ENCODE results near the gene ATXN7L1. TPM values are rescaled to one million over a fixed set of nuclear protein-coding genes. Genes with fewer than 3 reads are reported as not detected.

Gene ATXN7L1
- total RNA-seq, 3 donors from 2014 or later = 19.7 to 29.5 (median 26.0) TPM

GRCh38 chr7:105808703-105809590, 67.5 kb downstream of the ATXN7L1 start:
- Histone ChIP-seq H3K4me1 (ENCODE audit: low read depth) (peaks cover 6% of the 10 kb centered on the region), H3K9me3 (no peaks in the 10 kb centered on the region), H3K36me3 (ENCODE audit: low read depth) (no peaks in the 10 kb centered on the region), H3K4me3 (no peak overlapping the region)
- intact Hi-C loops (cut with DNase I, micrococcal nuclease) = no loop called here
- TF ChIP-seq CTCF (IDR thresholded peaks at IDR 0.05) = no peak
- peak; percentile 94 for ATAC-seq
- peak; percentile 50 to 69 (median 65) for DNase-seq

DNA sequence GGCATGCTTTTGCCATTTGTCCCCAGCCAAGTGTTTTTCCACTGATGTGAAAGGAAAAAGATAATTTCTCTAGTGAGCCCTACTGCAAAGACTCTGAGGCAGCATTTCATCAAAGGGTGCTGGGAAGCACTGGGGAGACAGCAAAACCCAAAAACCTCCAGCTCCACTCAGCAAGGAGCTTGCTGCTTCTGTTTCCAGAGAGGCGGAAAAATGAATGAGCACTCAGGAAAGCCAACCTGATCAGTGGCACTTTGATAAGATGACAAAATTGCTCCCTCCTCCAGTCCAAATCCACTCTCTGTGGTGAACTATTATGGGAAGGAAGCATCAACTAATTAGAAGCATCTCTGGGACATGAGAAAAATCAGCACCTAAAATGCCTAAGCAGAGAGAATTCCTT, 68.2 kb downstream of the ATXN7L1 start:
- intact Hi-C loops (cut with DNase I, micrococcal nuclease) = no loop called here

DNA sequence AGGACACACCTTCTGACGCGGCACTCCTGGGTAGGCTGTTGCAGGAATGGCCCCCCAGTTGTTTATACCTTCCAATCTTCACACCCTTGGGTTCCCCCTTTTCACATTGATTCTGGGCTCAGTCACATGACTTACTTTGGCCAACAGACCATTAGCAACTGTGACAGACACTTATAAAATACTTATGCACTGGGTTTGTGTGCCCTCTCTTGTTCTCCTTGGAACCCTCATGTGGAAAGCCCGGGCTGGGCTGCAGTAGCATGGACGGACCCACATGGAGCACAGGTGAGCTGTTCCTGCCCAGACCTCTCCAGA, 69.0 kb downstream of the ATXN7L1 start:
- Histone ChIP-seq H3K9me3 (no peaks in the 10 kb centered on the region), H3K4me3 (no peak overlapping the region), H3K4me1 (ENCODE audit: low read depth) (peaks cover 6% of the 10 kb centered on the region), H3K36me3 (ENCODE audit: low read depth) (no peaks in the 10 kb centered on the region)
- TF ChIP-seq CTCF (IDR thresholded peaks at IDR 0.05) = no peak
- intact Hi-C loops (cut with DNase I, micrococcal nuclease) = no loop called here
- ATAC-seq (no peak), DNase-seq (no peak)

More for the DNA sequence above, 68.2 kb downstream of the ATXN7L1 start:
- DNase-seq (no peak), ATAC-seq (no peak)
- H3K4me1 ChIP-seq (ENCODE audit: low read depth) = peaks cover 6% of the 10 kb centered on the region
- no peaks in the 10 kb centered on the region for H3K36me3 ChIP-seq (ENCODE audit: low read depth)
- no peak for TF ChIP-seq CTCF (IDR thresholded peaks at IDR 0.05)
- no peak overlapping the region for H3K4me3 ChIP-seq
- H3K9me3 ChIP-seq = no peaks in the 10 kb centered on the region

GRCh38 chr7:105806592-105807447, 69.6 kb downstream of the ATXN7L1 start:
- Histone ChIP-seq H3K36me3 (ENCODE audit: low read depth) (no peaks in the 10 kb centered on the region), H3K9me3 (no peaks in the 10 kb centered on the region), H3K4me1 (ENCODE audit: low read depth) (peaks cover 6% of the 10 kb centered on the region), H3K4me3 (no peak overlapping the region)
- DNase-seq (no peak), ATAC-seq (peak; percentile 80)
- intact Hi-C loops (cut with DNase I, micrococcal nuclease) = no loop called here
- no peak for TF ChIP-seq CTCF (IDR thresholded peaks at IDR 0.05)

DNA sequence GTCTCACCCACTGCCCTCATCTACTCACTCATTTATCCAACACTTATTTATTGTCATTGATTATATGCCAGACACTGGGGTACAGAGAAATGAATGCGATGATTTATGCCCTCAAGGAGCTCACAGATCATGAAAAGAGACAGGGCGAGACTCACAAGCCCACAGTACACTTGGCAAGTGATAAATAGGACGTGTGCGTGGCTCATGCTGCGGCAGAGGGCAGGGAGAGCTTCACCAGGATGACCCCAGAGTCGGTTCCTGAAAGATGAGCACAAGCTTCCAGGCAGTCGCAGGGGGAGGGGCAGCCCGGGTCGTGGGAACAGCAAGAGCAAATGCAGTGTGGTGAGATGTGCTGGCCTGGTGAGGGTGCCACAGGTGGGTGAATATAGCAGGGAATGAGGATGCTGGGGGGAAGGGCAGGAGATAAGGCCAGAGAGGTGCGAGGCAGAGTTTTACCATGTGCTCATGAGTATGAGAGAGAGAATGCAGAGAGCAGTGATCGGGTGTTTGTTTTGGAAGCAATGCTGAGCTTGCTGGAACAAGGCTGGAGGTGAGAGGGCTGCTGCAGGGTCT, 70.9 kb downstream of the ATXN7L1 start:
- Histone ChIP-seq H3K36me3 (ENCODE audit: low read depth) (no peaks in the 10 kb centered on the region), H3K4me3 (no peak overlapping the region), H3K9me3 (no peaks in the 10 kb centered on the region), H3K4me1 (ENCODE audit: low read depth) (peaks cover 6% of the 10 kb centered on the region)
- TF ChIP-seq CTCF (IDR thresholded peaks at IDR 0.05) = no peak
- ATAC-seq (no peak), DNase-seq (no peak)
- intact Hi-C loops (cut with DNase I, micrococcal nuclease) = no loop called here

All from mucosa of descending colon (tissue), 3 donors.